Measurements from ENCODE around the gene HBZ.

DNA sequence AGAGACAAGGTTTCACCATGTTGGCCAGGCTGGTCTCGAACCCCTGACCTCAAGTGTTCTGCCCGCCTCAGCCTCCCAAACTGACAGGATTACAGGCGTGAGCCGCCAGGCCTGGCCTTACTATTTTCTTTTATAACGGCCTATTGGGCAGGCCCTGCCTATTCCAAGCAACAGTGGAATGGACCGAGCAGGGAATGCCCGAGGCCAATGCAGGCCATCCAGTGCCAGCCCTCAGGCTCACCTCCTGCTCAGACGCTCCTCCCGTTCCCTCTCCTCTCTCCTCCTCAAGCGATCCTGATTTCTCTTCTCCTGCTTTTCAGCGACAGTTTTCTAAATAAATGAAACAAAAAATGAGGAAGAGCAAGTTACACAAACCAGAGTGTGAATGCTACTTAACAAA is 40.2 kb downstream of the HBZ start:
- TF ChIP-seq, protein P1, sequence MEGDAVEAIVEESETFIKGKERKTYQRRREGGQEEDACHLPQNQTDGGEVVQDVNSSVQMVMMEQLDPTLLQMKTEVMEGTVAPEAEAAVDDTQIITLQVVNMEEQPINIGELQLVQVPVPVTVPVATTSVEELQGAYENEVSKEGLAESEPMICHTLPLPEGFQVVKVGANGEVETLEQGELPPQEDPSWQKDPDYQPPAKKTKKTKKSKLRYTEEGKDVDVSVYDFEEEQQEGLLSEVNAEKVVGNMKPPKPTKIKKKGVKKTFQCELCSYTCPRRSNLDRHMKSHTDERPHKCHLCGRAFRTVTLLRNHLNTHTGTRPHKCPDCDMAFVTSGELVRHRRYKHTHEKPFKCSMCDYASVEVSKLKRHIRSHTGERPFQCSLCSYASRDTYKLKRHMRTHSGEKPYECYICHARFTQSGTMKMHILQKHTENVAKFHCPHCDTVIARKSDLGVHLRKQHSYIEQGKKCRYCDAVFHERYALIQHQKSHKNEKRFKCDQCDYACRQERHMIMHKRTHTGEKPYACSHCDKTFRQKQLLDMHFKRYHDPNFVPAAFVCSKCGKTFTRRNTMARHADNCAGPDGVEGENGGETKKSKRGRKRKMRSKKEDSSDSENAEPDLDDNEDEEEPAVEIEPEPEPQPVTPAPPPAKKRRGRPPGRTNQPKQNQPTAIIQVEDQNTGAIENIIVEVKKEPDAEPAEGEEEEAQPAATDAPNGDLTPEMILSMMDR (IDR thresholded peaks at IDR 0.05), result no peak
- TF ChIP-seq, protein P2, sequence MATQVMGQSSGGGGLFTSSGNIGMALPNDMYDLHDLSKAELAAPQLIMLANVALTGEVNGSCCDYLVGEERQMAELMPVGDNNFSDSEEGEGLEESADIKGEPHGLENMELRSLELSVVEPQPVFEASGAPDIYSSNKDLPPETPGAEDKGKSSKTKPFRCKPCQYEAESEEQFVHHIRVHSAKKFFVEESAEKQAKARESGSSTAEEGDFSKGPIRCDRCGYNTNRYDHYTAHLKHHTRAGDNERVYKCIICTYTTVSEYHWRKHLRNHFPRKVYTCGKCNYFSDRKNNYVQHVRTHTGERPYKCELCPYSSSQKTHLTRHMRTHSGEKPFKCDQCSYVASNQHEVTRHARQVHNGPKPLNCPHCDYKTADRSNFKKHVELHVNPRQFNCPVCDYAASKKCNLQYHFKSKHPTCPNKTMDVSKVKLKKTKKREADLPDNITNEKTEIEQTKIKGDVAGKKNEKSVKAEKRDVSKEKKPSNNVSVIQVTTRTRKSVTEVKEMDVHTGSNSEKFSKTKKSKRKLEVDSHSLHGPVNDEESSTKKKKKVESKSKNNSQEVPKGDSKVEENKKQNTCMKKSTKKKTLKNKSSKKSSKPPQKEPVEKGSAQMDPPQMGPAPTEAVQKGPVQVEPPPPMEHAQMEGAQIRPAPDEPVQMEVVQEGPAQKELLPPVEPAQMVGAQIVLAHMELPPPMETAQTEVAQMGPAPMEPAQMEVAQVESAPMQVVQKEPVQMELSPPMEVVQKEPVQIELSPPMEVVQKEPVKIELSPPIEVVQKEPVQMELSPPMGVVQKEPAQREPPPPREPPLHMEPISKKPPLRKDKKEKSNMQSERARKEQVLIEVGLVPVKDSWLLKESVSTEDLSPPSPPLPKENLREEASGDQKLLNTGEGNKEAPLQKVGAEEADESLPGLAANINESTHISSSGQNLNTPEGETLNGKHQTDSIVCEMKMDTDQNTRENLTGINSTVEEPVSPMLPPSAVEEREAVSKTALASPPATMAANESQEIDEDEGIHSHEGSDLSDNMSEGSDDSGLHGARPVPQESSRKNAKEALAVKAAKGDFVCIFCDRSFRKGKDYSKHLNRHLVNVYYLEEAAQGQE (IDR thresholded peaks at IDR 0.05; ENCODE audit: insufficient read depth in 1 of 2, low read depth in 2 of 2, low read length in 1 of 2), result no peak
- TF ChIP-seq POLR2AphosphoS5 (IDR thresholded peaks at IDR 0.05; ENCODE audit: low read depth, low read length), result no peak
- no peak for TF ChIP-seq TCF7L2 (IDR thresholded peaks at IDR 0.05; ENCODE audit: low read depth, low read length)
- TF ChIP-seq SIN3A (IDR thresholded peaks at IDR 0.05; ENCODE audit: borderline replicate concordance, insufficient read depth, low read depth, low read length), result no peak

Measured in Panc1 (cell line).